A549 treated with CORT108297 at 1 μM for 4 hours (cell line): ENCODE data around the gene HACD2. TPM values are rescaled to one million over a fixed set of nuclear protein-coding genes. Genes with fewer than 3 reads are reported as not detected.

Experiments
- total RNA-seq: library from RNA; stranded (reverse); fragments of 200-300 nt; extraction: Qiagen RNA extraction; gene quantifications from 5 replicates; pipeline ENCODE4 v1.2.3, GENCODE V29; 2022

HACD2 gene
- total RNA-seq, result 34.0 to 41.0 TPM (median 37.3 TPM) in 5 replicates

DNA sequence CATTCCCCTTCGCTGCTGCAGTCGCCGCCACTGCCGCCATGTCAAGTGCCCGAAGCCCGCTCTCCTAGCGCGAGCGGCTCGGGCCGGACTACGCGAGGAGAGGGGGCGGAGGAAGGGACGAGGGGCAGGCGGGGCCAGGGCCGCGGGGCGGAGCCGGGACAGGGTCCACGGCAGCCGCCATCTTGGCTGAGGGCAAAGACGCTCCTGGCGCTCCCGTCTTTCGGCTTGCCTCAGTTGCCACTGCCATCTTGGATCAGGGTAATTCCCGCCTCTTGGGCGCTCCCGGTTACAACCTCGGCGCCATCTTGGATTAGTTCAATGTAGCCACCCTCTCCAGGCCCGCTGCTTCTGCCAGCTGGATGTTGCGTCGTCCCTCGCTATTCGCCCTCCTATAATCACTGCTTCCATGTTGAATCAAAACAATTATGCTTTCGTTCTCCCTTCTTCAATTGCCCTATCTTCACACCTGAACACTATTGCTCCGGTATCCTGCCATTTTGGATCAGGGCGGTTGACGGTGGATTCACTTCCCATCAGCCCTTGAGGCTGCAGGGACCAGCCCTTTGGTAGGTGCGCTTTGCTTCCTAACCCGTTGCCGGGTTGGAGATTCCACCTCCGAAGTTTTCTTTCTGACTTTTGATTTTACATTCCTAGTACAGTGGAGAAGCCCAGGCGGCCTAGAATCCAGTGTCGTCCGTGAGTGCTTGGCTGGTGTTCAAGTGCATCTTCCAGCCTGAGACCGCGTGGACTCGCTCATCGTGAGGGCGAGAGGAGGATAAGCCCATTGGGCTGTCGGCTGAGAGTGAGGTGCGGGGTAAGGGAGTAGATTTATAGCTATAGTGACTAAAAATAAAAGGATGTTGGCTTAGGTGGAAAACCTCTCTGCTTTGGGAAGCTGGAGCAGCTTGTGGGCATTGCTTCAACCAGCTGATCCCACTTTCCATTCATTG is at the start of gene HACD2:
Gene HACD2, minus strand, starts transcription at position 66 of the 950 bp plus-strand sequence. Its CDS starts 26 bp downstream, at position 40.

DNA sequence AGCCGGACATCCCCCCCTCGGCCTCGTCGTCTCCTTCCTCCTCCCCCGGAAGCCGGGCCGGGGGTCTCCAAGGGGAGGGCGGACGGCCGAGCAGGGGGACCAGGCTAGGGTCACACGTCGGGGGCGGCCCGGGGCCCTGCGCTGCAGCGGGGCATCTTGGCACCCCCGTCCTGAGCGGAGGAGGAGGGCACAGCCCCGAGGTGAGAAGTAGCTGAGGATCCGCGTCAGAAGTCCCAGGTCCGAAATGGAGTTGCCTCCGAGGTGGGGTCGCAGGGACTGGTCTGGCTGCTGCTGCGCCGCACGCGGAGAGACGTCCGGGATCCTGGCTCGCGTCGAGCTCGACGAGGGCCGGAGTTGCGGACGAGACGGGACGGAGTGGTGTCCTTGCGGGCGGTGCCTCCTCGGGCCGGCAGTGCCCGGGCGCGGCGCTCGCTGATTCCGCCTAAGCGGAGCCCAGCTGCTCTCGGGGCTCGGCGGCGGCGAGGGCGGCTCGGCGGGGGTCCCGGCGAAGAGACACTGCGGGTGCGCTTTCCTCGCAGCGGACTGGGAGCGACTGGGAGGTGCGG is 136.2 kb downstream of the HACD2 start, which contains the start of gene ADCY5:
Gene ADCY5, minus strand, starts transcription at position 555 of the 566 bp plus-strand sequence. Its CDS starts 545 bp downstream, at position 10.

Other genes with a start within 250 kb of the HACD2 start
- gene ADCY5, start 136.0 kb downstream of the HACD2 start, total RNA-seq, result 0.10 to 0.55 TPM (median 0.18 TPM) in 5 replicates